ENCODE results near the gene PLA2R1. TPM values are rescaled to one million over a fixed set of nuclear protein-coding genes. Genes with fewer than 3 reads are reported as not detected.
A peak's percentile ranks its signal among the peaks of the same experiment; 100 is the strongest.

PLA2R1 gene
- polyA plus RNA-seq, 1 of the 3 experiments (the other 2 are of a cell fraction) = not detected

GRCh38 chr2:160064916-160065315, 2.5 kb upstream of the PLA2R1 start:
- Histone ChIP-seq H4K20me1 (ENCODE audit: insufficient read depth) (no peaks in the 10 kb centered on the region), H2AFZ (ENCODE audit: low read depth) (no peak overlapping the region), H3F3A (replicated peaks; ENCODE audit: insufficient read depth) (no peaks in the 10 kb centered on the region), H3K79me2 (ENCODE audit: insufficient read depth) (no peaks in the 10 kb centered on the region), H3K4me2 (no peak overlapping the region), H3K9me3 (peaks cover 15% of the 10 kb centered on the region; the same call in 1 of the 2 replicates), H3K27me3 (ENCODE audit: insufficient read depth) (no peaks in the 10 kb centered on the region), H3K9me2 (no peaks in the 10 kb centered on the region), H3K4me1 (ENCODE audit: control insufficient read depth in 1 of 2, insufficient read depth in 2 of 2, low read depth in 1 of 2, low read length in 1 of 2) (peaks cover 0 to 16% of the 10 kb centered on the region in 2 experiments; a peak in 2 of 4 replicates), H3K27ac (ENCODE audit: low read depth in 2 of 2, low read length in 1 of 2) (no peak overlapping the region), H3K4me3 (ENCODE audit: low read depth in 2 of 2, low read length in 1 of 2) (no peak overlapping the region), H3K36me3 (replicated peaks in 1 of 2; ENCODE audit: control insufficient read depth in 1 of 2, insufficient read depth in 2 of 2, low read length in 1 of 2) (no peaks in the 10 kb centered on the region), H3K9ac (no peak overlapping the region)
- TF ChIP-seq IRF3 (IDR thresholded peaks at IDR 0.05; ENCODE audit: low read depth, low read length) (no peak), MEF2A (IDR thresholded peaks at IDR 0.05; ENCODE audit: borderline replicate concordance, low read depth) (no peak), JUND (IDR thresholded peaks at IDR 0.05) (no peak), ZBTB33 (IDR thresholded peaks at IDR 0.05; ENCODE audit: borderline replicate concordance, low read depth) (no peak), SIN3A (IDR thresholded peaks at IDR 0.05; ENCODE audit: borderline replicate concordance, low read depth, low read length) (no peak), POLR2AphosphoS5 (IDR thresholded peaks at IDR 0.05; ENCODE audit: low read depth, low read length) (no peak), NRF1 (IDR thresholded peaks at IDR 0.05; ENCODE audit: low read depth, low read length) (no peak), FOXM1 (IDR thresholded peaks at IDR 0.05; ENCODE audit: low read depth) (no peak), RFX5 (IDR thresholded peaks at IDR 0.05; ENCODE audit: low read length) (no peak), GATA2 (CRISPR knock-in tag; IDR thresholded peaks at IDR 0.05) (no peak), YY1 (IDR thresholded peaks at IDR 0.05; ENCODE audit: low read depth) (no peak), USF2 (IDR thresholded peaks at IDR 0.05; ENCODE audit: borderline replicate concordance, low read depth, low read length) (no peak)
- no peak for DNase-seq
- CTCF ChIA-PET = interaction anchor here (0.7 to 1.0 kb wide), 3 partner anchors 13 to 45 kb away, joined by 3 to 5 read pairs (median 3); no protein-coding TSS in a partner anchor
- POLR2A ChIA-PET = no interaction called here
- 71% methylated on average over 1 of the region's 1 CpG for WGBS (ENCODE audit: low lambda C conversion rate)

GRCh38 chr2:160063879-160064612, 1.6 kb upstream of the PLA2R1 start:
- Histone ChIP-seq H3K9me2 (no peaks in the 10 kb centered on the region), H3K27ac (ENCODE audit: low read depth in 2 of 2, low read length in 1 of 2) (peak overlapping the region in 1 of 2 experiments; percentile 67; a peak in 2 of 4 replicates), H3K4me2 (no peak overlapping the region), H3K9me3 (peaks cover 7% of the 10 kb centered on the region; the same call in 1 of the 2 replicates), H3K27me3 (ENCODE audit: insufficient read depth) (no peaks in the 10 kb centered on the region), H3K4me1 (ENCODE audit: control insufficient read depth in 1 of 2, insufficient read depth in 2 of 2, low read depth in 1 of 2, low read length in 1 of 2) (peaks cover 0 to 16% of the 10 kb centered on the region in 2 experiments; a peak in 2 of 4 replicates), H3K4me3 (ENCODE audit: low read depth in 2 of 2, low read length in 1 of 2) (no peak overlapping the region), H2AFZ (ENCODE audit: low read depth) (no peak overlapping the region), H4K20me1 (ENCODE audit: insufficient read depth) (no peaks in the 10 kb centered on the region), H3K9ac (no peak overlapping the region), H3K79me2 (ENCODE audit: insufficient read depth) (no peaks in the 10 kb centered on the region), H3F3A (replicated peaks; ENCODE audit: insufficient read depth) (no peaks in the 10 kb centered on the region), H3K36me3 (replicated peaks in 1 of 2; ENCODE audit: control insufficient read depth in 1 of 2, insufficient read depth in 2 of 2, low read length in 1 of 2) (no peaks in the 10 kb centered on the region)
- ChIA-PET POLR2A (no interaction called here), CTCF (interaction anchor here (0.7 to 1.0 kb wide), 3 partner anchors 14 to 46 kb away, joined by 3 to 5 read pairs (median 3); no protein-coding TSS in a partner anchor)
- DNase-seq = peak; percentile 82
- WGBS (ENCODE audit: low lambda C conversion rate) = 30% methylated on average over 4 of the region's 4 CpGs
- TF ChIP-seq GATA2 (CRISPR knock-in tag; IDR thresholded peaks at IDR 0.05) (peak; percentile 99), FOXJ3 (CRISPR knock-in tag; IDR thresholded peaks at IDR 0.05) (0 out of 2 replicates have a peak, but pooled peaks have one; percentile 33), CTCF (IDR thresholded peaks at IDR 0.05) (no peak), USF2 (IDR thresholded peaks at IDR 0.05; ENCODE audit: borderline replicate concordance, low read depth, low read length) (no peak), MXI1 (IDR thresholded peaks at IDR 0.05; ENCODE audit: low read depth, low read length) (peak; percentile 84), ELF1 (IDR thresholded peaks at IDR 0.05) (no peak), POLR2AphosphoS5 (IDR thresholded peaks at IDR 0.05; ENCODE audit: low read depth, low read length) (no peak), IRF3 (IDR thresholded peaks at IDR 0.05; ENCODE audit: low read depth, low read length) (no peak), CHD2 (IDR thresholded peaks at IDR 0.05; ENCODE audit: low read length, partially characterized antibody) (peak; percentile 63), RAD21 (IDR thresholded peaks at IDR 0.05; ENCODE audit: low read length) (peak; percentile 15; the same call in 1 of the 2 replicates)

Data from SK-N-SH (cell line).